ENCODE measurements around the gene DOCK3. TPM values are rescaled to one million over a fixed set of nuclear protein-coding genes. Genes with fewer than 3 reads are reported as not detected.

Gene DOCK3
- total and polyA plus RNA-seq, 9 donors = 0.04 to 0.71 (median 0.27) TPM; not detected in 1

GRCh38 chr3:50986726-50987125, 312.0 kb downstream of the DOCK3 start:
- intact Hi-C loops (cut with DNase I) = loop anchor here in 1 of 4 donors (1.0 kb wide), 1 partner anchor 36 kb away; no protein-coding TSS in a partner anchor
- no peak for DNase-seq
- TF ChIP-seq EP300 (IDR thresholded peaks at IDR 0.05) (no peak), CTCF (IDR thresholded peaks at IDR 0.05) (no peak), POLR2A (IDR thresholded peaks at IDR 0.05) (no peak)

GRCh38 chr3:50994537-50994936, 319.8 kb downstream of the DOCK3 start:
- 67 to 71% (median 67%) methylated on average over 1 of the region's 1 CpG for WGBS, 3 donors
- TF ChIP-seq EP300 (IDR thresholded peaks at IDR 0.05) (no peak), CTCF (IDR thresholded peaks at IDR 0.05) (no peak), POLR2A (IDR thresholded peaks at IDR 0.05) (no peak)
- Histone ChIP-seq H3K9me3 (no peaks in the 10 kb centered on the region), H3K4me3 (no peak overlapping the region), H3K27ac (no peak overlapping the region), H3K4me1 (ENCODE audit: insufficient read depth) (no peaks in the 10 kb centered on the region), H3K36me3 (no peaks in the 10 kb centered on the region), H3K27me3 (no peaks in the 10 kb centered on the region)
- DNase-seq = no peak
- intact Hi-C loops (cut with DNase I) = no loop called here

More at GRCh38 chr3:50986726-50987125, 312.0 kb downstream of the DOCK3 start:
- 48 to 56% (median 50%) methylated on average over 2 of the region's 2 CpGs for WGBS, 3 donors
- Histone ChIP-seq H3K36me3 (no peaks in the 10 kb centered on the region), H3K27ac (no peak overlapping the region), H3K4me3 (no peak overlapping the region), H3K27me3 (no peaks in the 10 kb centered on the region), H3K4me1 (ENCODE audit: insufficient read depth) (no peaks in the 10 kb centered on the region), H3K9me3 (peaks cover 0 to 6% of the 10 kb centered on the region in 2 donors)

- intact Hi-C loops (cut with DNase I) = no loop called here
- H3K36me3 ChIP-seq = no peaks in the 10 kb centered on the region
- 75 to 85% (median 83%) methylated on average over 1 of the region's 1 CpG for WGBS, 3 donors
Measured at GRCh38 chr3:50995085-50995824, 320.5 kb downstream of the DOCK3 start.

GRCh38 chr3:51002495-51002894, 327.8 kb downstream of the DOCK3 start:
- Histone ChIP-seq H3K27me3 (no peaks in the 10 kb centered on the region), H3K36me3 (no peaks in the 10 kb centered on the region), H3K27ac (no peak overlapping the region), H3K9me3 (no peaks in the 10 kb centered on the region), H3K4me3 (no peak overlapping the region), H3K4me1 (ENCODE audit: insufficient read depth) (no peaks in the 10 kb centered on the region)
- DNase-seq = no peak
- intact Hi-C loops (cut with DNase I) = no loop called here
- TF ChIP-seq CTCF (IDR thresholded peaks at IDR 0.05) (no peak), POLR2A (IDR thresholded peaks at IDR 0.05) (no peak), EP300 (IDR thresholded peaks at IDR 0.05) (no peak)

More at GRCh38 chr3:50995085-50995824, 320.5 kb downstream of the DOCK3 start:
- H3K27me3 ChIP-seq = no peaks in the 10 kb centered on the region
- no peaks in the 10 kb centered on the region for H3K4me1 ChIP-seq (ENCODE audit: insufficient read depth)
- DNase-seq = no peak
- no peak overlapping the region for H3K4me3 ChIP-seq
- TF ChIP-seq CTCF (IDR thresholded peaks at IDR 0.05) (no peak), EP300 (IDR thresholded peaks at IDR 0.05) (no peak), POLR2A (IDR thresholded peaks at IDR 0.05) (no peak)
- H3K27ac ChIP-seq = no peak overlapping the region
- no peaks in the 10 kb centered on the region for H3K9me3 ChIP-seq

All from ovary (tissue), 9 donors.